ENCODE measurements around the gene FASN. TPM values are rescaled to one million over a fixed set of nuclear protein-coding genes. Genes with fewer than 3 reads are reported as not detected.

FASN gene
- total and polyA plus RNA-seq, 5 experiments from 2014 or later = 0.33 to 32.3 (median 2.4) TPM

DNA sequence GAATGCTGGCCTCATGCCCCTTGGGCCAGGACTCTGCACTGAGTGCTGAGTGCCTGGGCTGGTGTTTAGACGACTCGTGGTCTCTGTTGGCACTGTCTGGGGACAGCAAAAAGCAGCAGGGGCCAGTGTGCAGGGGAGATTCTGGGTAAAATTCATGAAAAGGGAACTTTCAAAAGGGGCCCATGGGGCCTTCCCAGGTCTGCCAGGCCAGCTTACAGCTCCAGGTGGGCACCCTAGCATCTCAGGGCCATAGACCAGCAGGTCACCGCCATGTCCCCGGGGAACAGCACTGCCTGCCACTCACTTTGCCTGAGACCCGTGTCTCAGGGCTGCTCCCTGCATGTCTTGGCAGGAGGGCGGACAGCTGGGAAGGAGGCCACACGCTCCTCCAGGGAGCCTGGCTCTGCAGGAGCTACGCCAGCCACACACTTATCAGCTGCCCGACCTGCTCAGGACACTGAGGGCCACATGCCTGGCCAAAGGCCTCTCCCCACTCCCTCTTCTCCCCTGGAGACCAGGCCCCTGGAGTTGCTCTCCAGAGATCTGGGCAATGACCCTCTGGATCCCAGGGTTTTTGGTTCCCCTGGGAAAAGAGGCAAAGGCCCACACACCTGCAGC lies 8.8 kb upstream of the FASN start:
- peaks cover 0 to 6% (median 5%) of the 10 kb centered on the region in 3 donors for H3K36me3 Mint-ChIP-seq
- H3K27ac Mint-ChIP-seq = peak overlapping the region; percentile 93 to 98 (median 97)
- POLR2A ChIA-PET = interaction anchor here (0.8 to 4.6 kb wide), 16 partner anchors 8 to 237 kb away, joined by 3 to 64 read pairs (median 5); partner anchors contain the start of genes DCXR, DUS1L, FASN and LRRC45
- peaks cover 10 to 57% (median 34%) of the 10 kb centered on the region in 4 donors for H3K4me1 Mint-ChIP-seq
- no peaks in the 10 kb centered on the region for H3K27me3 Mint-ChIP-seq
- ATAC-seq (no peak), DNase-seq (no peak)
- peak overlapping the region; percentile 81 to 92 (median 88) for H3K4me3 Mint-ChIP-seq
- no peaks in the 10 kb centered on the region for H3K9me3 Mint-ChIP-seq

DNA sequence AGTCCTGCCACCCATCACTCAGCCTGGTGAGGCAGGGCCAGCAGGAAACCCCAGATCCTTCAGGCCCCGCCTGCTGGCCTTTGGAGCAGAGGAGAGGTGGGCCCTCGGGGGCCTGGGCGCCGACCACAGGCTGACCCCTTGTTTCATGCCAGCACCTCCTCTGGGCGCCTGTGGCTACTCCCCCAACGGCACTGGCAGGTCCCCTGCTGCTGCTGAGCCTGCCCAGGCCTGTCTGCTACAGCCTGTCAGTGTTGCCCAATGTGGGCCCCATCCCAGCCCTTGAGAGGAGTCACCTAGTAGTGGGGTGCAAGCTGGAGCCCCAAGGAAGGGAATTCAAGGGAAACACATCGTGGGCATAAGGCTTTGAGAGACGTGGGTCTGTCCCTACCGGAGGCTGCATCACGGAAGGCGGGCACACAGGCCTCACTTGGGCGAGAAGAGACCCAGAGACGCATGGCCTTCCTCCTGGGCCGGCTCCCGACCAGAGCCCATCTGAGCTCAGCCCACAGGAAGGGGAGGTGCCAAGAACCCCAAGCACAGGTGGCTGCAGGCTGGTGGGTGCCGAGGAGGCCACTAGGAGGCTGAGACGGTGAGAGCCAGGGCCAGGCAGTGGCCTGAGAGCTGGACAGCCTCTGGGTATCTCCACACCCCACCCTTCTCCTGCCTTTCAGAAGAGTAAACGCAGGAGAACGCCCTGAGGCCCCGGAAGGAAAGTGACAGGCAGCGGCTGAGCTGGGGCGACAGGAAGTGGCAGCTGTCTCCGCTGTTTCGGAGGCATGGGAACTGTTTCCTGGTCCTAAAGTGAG lies 8.0 kb upstream of the FASN start:
- Mint-ChIP-seq H3K9me3 (no peaks in the 10 kb centered on the region), H3K4me3 (peak overlapping the region; percentile 81 to 92 (median 88)), H3K27me3 (no peaks in the 10 kb centered on the region), H3K27ac (peak overlapping the region; percentile 93 to 98 (median 97)), H3K4me1 (peaks cover 10 to 54% (median 35%) of the 10 kb centered on the region in 4 donors), H3K36me3 (peaks cover 0 to 6% (median 0%) of the 10 kb centered on the region in 3 donors)
- DNase-seq (peak; percentile 25 to 75 (median 48)), ATAC-seq (peak; percentile 77 to 91)
- POLR2A ChIA-PET = interaction anchor here (0.8 to 4.6 kb wide), 15 partner anchors 8 to 236 kb away, joined by 3 to 64 read pairs (median 5); partner anchors contain the start of genes DCXR, DUS1L, FASN and LRRC45

DNA sequence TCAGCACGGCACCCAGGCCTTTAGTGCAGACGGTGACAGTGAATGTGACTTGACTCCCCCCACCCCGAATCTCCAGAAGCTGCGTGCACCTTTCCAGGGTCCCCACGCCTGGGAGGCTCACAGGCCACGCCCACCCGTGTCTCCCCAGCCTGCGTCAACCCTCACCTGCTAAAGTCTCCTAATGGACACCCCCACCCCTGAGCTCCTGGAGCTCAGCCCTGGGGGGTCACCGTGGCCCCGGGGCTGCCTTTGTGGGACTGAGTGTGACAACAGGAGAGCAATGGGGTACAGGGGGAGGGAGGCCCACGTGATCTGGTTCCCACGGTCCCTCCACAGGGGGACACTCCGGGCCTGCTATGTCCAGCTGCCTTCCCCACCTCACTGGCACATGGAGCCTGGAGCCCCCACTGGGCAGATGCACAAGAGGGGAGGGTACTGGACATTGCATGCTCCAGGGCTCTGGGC lies 7.4 kb upstream of the FASN start:
- Mint-ChIP-seq H3K27me3 (no peaks in the 10 kb centered on the region), H3K4me1 (peaks cover 10 to 54% (median 36%) of the 10 kb centered on the region in 4 donors), H3K27ac (peak overlapping the region; percentile 70 to 98 (median 96)), H3K9me3 (no peaks in the 10 kb centered on the region), H3K4me3 (peak overlapping the region; percentile 36 to 92 (median 88)), H3K36me3 (peaks cover 0 to 6% (median 0%) of the 10 kb centered on the region in 3 donors)
- POLR2A ChIA-PET = interaction anchor here (0.8 to 4.6 kb wide), 11 partner anchors 8 to 235 kb away, joined by 3 to 64 read pairs (median 5); partner anchors contain the start of genes CENPX, FASN and LRRC45
- DNase-seq = peak in 1 of 10 donors; percentile 52
- no peak for ATAC-seq

DNA sequence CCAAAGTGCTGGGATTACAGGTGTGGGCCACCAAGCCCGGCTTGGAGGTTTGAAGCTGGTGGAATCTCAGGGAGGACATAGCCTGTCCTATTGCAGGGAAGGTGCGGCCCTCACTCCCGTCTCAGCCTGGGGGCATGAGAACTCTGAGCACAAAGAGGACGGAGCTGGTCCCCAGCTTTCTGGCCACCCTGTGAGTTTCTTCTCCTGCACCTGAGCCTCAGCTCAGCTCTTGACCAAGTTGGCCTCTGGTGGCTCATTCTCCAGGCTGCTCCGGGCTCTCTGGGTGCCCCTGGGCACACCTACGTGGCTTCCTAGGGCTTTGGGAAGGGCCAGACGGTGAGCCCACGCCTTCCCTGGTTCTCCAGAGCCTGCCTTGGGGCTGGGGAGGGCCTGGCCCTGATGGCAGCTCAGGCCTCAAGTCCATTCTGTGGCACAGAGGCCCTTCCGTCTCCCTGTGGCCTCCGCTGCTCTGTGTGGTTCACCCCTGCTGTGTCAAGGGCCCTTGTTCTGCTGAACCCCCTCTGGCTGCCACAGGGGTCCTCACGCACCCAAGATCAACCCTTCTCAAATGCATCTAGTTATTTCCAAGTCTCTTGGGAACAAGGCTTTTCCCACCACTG lies 6.9 kb upstream of the FASN start:
- H3K9me3 Mint-ChIP-seq = no peaks in the 10 kb centered on the region
- no peaks in the 10 kb centered on the region for H3K27me3 Mint-ChIP-seq
- ATAC-seq (no peak), DNase-seq (no peak)
- POLR2A ChIA-PET = interaction anchor here (1.6 to 3.5 kb wide), 6 partner anchors 11 to 235 kb away, joined by 4 to 64 read pairs (median 8); partner anchors contain the start of genes CENPX and LRRC45
- peak overlapping the region in 9 of 10 donors; percentile 15 to 92 (median 81) for H3K4me3 Mint-ChIP-seq
- peaks cover 10 to 55% (median 34%) of the 10 kb centered on the region in 4 donors for H3K4me1 Mint-ChIP-seq
- peaks cover 0 to 3% (median 0%) of the 10 kb centered on the region in 3 donors for H3K36me3 Mint-ChIP-seq
- peak overlapping the region; percentile 70 to 98 (median 96) for H3K27ac Mint-ChIP-seq

DNA sequence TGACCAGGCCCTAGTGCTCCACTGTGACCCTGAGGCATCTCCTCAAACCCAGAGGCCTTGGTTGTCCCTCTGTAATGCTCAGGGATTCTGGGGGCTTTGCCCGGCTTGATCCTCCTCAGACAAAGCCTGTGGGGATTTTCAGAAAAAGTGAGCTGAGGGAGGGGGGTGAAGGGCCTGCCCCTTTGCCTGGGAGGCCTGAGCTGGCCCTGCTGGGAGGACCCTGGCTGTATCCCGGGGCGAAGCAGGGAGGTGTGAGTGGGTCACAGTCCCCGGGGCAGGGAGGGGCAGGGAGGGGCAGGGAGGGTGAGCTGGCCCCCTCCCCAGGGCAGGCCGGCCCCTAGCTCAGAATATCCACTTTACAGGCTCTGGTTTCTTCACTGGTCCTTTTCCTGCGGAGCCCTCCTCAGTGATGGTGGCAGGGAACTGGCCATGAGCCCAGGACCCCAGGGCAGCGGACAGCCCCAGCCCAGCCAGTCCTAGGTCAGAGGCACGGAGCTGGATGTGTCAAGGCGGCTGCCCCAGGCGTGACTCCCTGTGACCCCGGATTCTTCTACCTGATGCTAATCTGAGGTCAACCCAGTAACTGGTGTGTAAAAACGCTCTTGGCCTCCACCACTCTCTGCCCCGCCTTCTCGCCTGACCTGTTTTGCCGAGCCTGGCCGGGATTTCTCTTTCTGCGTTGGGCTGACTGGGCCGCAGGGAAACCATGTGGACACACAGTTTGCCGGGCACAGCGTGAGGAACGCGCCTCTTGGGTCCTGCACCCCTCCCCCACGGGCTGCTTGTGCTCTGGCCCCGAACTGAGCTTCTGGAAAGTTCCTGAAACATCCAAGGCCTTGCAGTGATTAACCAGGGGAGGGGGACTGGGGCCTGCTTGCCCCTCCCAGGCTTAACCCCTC lies 5.8 kb upstream of the FASN start:
- Mint-ChIP-seq H3K4me1 (peaks cover 12 to 56% (median 35%) of the 10 kb centered on the region in 4 donors), H3K36me3 (peaks cover 0 to 2% (median 0%) of the 10 kb centered on the region in 3 donors), H3K27ac (peak overlapping the region in 7 of 10 donors; percentile 20 to 68 (median 51)), H3K9me3 (no peaks in the 10 kb centered on the region), H3K4me3 (peak overlapping the region in 1 of 10 donors; percentile 45), H3K27me3 (no peaks in the 10 kb centered on the region)
- DNase-seq (peak in 1 of 10 donors; percentile 5), ATAC-seq (no peak)
- POLR2A ChIA-PET = interaction anchor here (1.2 to 7.5 kb wide), 3 partner anchors 23 to 81 kb away, joined by 3 to 73 read pairs (median 5); partner anchors contain the start of genes CENPX, DUS1L and LRRC45

DNA sequence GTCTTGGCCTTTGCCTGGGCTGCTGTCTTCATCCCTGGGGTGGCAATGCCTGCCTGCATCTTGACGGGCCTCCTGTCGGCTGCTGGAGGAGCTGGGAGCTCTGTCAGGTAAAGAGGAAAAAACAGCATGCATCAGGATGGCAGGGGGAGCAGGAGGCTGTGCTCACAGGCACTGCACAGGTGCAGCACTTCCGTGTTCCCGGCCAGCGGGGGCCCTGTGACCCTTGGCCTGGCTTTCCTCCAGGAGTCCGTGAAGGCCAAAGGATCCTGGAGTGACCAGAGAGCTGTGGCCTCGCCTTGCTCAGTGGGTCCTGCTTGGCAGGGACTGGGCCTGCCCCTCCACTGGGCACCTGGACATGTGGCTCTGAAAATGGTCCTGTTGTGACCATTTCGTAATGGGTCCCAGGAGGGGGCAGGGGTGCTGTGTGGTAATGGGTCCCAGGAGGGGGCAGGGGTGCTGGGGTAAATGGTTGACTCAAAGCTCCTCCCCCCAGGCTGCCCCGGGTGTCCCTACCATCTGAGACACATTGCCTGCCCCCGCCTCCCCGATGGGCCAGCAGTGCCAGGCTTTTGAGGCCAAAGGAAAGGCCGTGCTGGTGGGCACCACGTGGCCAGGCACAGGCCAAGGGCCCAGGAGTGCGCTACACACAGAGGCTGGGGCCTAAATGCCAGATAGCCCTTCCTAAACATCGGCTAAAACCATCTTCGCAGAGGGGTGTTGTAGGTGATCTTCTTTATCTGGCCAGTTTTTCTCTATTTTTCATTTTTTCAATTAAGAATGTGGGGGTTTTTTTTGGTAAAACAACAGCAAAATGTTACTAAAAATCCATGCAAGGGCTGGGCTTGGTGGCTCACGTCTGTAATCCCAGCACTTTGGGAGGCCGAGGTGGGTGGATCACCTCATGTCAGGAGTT lies 4.0 kb upstream of the FASN start:
- H3K36me3 Mint-ChIP-seq = no peaks in the 10 kb centered on the region
- DNase-seq (no peak), ATAC-seq (no peak)
- H3K4me1 Mint-ChIP-seq = peaks cover 12 to 41% (median 26%) of the 10 kb centered on the region in 4 donors
- H3K27me3 Mint-ChIP-seq = no peaks in the 10 kb centered on the region
- H3K27ac Mint-ChIP-seq = peak overlapping the region in 8 of 10 donors; percentile 11 to 87 (median 69)
- no peaks in the 10 kb centered on the region for H3K9me3 Mint-ChIP-seq
- peak overlapping the region in 2 of 10 donors; percentile 31 to 58 for H3K4me3 Mint-ChIP-seq
- POLR2A ChIA-PET = interaction anchor here (0.6 to 7.5 kb wide), 6 partner anchors 8 to 394 kb away, joined by 3 to 73 read pairs (median 4); no protein-coding TSS in a partner anchor

DNA sequence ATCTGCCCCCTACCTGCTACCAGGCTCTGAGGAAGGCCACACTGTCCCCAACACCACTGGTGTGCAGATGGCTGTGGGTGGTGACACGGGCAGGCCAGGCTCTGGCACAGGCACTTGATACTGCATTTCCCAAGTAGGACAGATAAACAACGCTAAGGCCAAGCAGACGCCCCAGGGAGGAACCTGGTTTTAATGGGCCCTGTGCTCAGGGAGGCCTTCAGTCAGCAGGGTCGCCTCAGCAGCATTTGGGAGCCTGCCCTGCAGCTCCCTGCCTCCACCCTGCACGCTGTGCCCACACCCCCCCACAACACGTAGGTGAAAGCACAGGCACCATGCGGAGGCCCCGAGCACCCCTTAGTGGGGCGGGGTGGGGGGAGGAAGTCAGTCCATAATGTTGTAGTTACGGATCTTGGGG lies 3.3 kb upstream of the FASN start:
- ATAC-seq (no peak), DNase-seq (no peak)
- Mint-ChIP-seq H3K4me3 (peak overlapping the region in 4 of 10 donors; percentile 19 to 67 (median 36)), H3K27me3 (no peaks in the 10 kb centered on the region), H3K4me1 (peaks cover 8 to 38% (median 24%) of the 10 kb centered on the region in 4 donors), H3K27ac (peak overlapping the region in 7 of 10 donors; percentile 52 to 87 (median 74)), H3K36me3 (no peaks in the 10 kb centered on the region), H3K9me3 (no peaks in the 10 kb centered on the region)
- POLR2A ChIA-PET = interaction anchor here (0.8 to 7.5 kb wide), 2 partner anchors 9 to 25 kb away, joined by 4 to 73 read pairs; no protein-coding TSS in a partner anchor

DNA sequence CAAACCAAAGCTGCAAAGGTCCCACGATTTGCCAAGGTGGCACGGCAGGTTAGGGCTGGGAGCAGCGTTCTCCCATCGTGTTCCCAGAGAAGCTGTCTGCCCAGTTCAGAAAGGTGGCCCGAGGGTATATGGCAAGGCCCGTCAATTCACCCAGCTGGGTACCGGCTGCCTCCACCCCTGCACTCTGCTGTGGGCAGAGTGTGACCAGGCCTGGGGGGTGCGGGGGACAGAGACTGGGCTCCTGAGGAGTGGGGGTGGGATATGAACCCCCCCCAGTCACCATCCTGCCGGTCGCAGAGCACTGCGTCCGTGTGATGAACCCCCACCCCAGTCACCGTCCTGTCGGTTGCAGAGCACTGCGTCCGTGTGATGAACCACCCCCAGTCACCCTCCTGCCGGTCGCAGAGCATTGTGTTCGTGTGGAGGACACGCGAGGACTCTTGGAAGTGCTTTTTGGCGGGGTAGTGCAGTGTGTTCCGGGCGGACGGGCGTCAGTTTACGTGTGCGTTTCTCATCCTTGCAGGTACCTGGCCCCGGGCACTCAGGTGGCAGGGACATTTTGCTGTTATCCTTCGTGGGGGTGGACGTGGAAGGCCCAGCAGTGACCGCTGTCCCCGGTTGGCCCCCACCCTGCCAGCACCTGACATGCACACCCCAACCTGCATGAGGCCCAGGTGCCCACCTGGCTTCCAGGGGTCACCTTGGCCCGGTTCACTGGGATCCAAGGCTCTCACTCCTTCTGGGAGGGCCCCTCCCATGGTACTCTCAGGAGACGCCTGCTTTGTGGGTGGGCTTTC lies 2.7 kb upstream of the FASN start:
- H3K9me3 Mint-ChIP-seq = no peaks in the 10 kb centered on the region
- no peaks in the 10 kb centered on the region for H3K27me3 Mint-ChIP-seq
- peak overlapping the region in 8 of 10 donors; percentile 15 to 86 (median 75) for H3K4me3 Mint-ChIP-seq
- peak overlapping the region in 9 of 10 donors; percentile 53 to 93 (median 87) for H3K27ac Mint-ChIP-seq
- H3K4me1 Mint-ChIP-seq = peaks cover 5 to 38% (median 20%) of the 10 kb centered on the region in 4 donors
- peaks cover 0 to 2% (median 0%) of the 10 kb centered on the region in 3 donors for H3K36me3 Mint-ChIP-seq
- ATAC-seq (no peak), DNase-seq (peak in 2 of 10 donors; percentile 3 to 58)
- POLR2A ChIA-PET = interaction anchor here (7.5 kb wide), 1 partner anchor 26 kb away, joined by 73 read pairs; no protein-coding TSS in a partner anchor

DNA sequence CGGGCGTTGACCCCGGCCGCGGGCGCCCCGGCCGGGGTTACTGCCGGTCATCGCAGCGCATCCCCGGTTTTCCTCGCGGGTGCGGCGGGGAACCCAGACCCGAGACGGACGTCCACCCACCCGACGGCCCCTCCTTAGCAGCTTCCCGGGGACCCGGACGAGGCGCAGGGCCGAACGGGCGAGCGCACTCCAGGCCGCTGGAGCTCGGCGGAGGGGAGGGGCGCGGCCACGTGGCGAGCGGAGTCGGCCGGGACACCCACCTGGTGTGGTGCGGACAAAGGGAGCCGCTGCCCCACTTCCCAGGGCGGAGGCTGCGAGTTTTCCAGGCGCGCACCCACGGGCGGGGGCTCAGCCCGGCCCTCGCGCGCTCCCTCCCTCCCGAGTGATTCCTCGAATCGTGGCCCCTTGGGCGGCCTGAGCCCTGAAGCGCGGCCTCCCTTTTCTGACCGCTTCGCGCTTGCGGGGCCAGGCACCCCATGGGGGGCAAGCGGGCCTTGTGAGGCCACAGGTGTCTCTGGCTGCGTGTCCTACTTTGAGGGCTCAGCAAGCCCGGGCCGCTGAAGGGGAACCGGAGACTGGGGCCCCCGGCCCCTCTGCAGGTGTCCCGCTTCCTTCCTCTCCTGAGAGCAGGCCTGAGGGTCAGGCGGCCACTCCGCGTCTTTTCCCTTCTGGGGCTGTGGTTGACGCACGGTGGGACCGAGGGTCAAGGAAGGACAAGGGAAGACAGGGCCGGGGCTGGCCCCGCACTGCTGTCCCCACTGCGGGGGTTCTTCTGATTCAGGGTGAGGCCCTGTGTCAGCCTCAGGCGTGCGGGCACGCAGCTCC lies 1.1 kb upstream of the FASN start:
- no peaks in the 10 kb centered on the region for H3K27me3 Mint-ChIP-seq
- peak overlapping the region in 9 of 10 donors; percentile 48 to 93 (median 87) for H3K27ac Mint-ChIP-seq
- POLR2A ChIA-PET = interaction anchor here (0.6 to 7.5 kb wide), 18 partner anchors 8 to 388 kb away, joined by 3 to 73 read pairs (median 4); partner anchors contain the start of genes CENPX, CSNK1D, DCXR and DUS1L
- H3K9me3 Mint-ChIP-seq = no peaks in the 10 kb centered on the region
- peak; percentile 1 to 15 for ATAC-seq
- peaks cover 2 to 29% (median 12%) of the 10 kb centered on the region in 4 donors for H3K4me1 Mint-ChIP-seq
- H3K4me3 Mint-ChIP-seq = peak overlapping the region; percentile 71 to 86 (median 80)
- peak in 3 of 10 donors; percentile 27 to 58 (median 36) for DNase-seq
- H3K36me3 Mint-ChIP-seq = peaks cover 0 to 7% (median 2%) of the 10 kb centered on the region in 3 donors
